Keratinocyte (primary cell): Measurements from ENCODE around the gene KAT6B.

ENCODE experiments used
- EZH2 ChIP-seq: IDR thresholded peaks from one replicate; pipeline ENCODE4 v1.6.1; 2012; ENCODE audit warnings: inconsistent platforms, mild to moderate bottlenecking, low read length, moderate library complexity
- TF ChIP-seq, protein P1 (sequence below), 3 experiments: IDR thresholded peaks in 1 of 3; conservative IDR thresholded peaks in 1 of 3; optimal IDR thresholded peaks in 1 of 3; 2 replicates in 2 of 3; 3 replicates in 1 of 3; pipeline versions ENCODE3 to v1.5.1; 2011; ENCODE audit warnings: low read length in 3 of 3, mild to moderate bottlenecking in 3 of 3, moderate library complexity in 2 of 3, control low read depth in 1 of 3, inconsistent platforms in 1 of 3; ENCODE audit not compliant: insufficient read depth in 2 of 3; ENCODE audit errors: extremely low read depth in 1 of 3

DNA sequence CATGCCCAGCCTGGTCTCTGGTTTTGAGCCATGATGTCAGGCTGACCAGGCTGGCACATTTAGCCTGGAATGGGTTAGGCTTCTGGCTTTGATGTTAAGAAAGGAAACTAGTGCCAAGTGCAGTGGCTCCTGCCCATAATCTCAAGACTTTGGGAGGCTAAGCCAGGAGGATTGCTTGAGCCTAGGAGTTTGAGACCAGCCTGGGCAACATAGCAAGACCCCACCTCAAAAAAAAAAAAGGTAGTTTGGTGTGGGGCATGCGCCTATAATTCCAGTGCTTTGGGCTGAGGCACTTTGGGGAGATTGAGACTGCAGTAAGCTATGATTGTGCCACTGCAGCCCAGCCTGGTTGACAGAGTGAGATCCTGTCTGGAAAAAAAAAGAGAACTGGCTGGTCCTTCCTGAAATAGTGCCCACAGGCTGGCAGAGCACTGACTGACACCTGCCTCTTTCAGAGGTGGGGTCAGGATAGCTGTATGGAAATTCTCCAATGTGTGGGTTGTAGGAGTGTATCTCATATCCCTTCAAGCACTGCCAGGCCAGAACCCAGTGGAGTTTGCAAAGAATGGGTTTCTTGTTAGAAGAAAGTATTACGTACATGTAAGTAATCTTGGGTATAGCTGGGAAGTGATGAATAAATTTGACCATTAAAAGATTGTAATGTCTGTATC, 61.3 kb downstream of the KAT6B start:
- TF ChIP-seq, protein P1, sequence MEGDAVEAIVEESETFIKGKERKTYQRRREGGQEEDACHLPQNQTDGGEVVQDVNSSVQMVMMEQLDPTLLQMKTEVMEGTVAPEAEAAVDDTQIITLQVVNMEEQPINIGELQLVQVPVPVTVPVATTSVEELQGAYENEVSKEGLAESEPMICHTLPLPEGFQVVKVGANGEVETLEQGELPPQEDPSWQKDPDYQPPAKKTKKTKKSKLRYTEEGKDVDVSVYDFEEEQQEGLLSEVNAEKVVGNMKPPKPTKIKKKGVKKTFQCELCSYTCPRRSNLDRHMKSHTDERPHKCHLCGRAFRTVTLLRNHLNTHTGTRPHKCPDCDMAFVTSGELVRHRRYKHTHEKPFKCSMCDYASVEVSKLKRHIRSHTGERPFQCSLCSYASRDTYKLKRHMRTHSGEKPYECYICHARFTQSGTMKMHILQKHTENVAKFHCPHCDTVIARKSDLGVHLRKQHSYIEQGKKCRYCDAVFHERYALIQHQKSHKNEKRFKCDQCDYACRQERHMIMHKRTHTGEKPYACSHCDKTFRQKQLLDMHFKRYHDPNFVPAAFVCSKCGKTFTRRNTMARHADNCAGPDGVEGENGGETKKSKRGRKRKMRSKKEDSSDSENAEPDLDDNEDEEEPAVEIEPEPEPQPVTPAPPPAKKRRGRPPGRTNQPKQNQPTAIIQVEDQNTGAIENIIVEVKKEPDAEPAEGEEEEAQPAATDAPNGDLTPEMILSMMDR (optimal IDR thresholded peaks at IDR 0.05 in 1 of 3, IDR thresholded peaks at IDR 0.05 in 1 of 3, conservative IDR thresholded peaks at IDR 0.05 in 1 of 3; ENCODE audit: extremely low read depth in 1 of 3, insufficient read depth in 2 of 3, low read length in 3 of 3) = no peak
- no peak for TF ChIP-seq EZH2
